A549 (cell line): ENCODE results near the gene PLXNB2. TPM values are rescaled to one million over a fixed set of nuclear protein-coding genes. Genes with fewer than 3 reads are reported as not detected.

Source experiments
- ATAC-seq, 2 experiments: fragments of 200-7000 bp in 1 of 2; fragments of >200 bp in 1 of 2; cut with Nextera tagmentation in 1 of 2; cut with Tn5 transposase in 1 of 2; 3 replicates each; pipeline versions ENCODE4 v1.8.0 to v1.9.1; 2018 to 2020; ENCODE audit warnings: mild to moderate bottlenecking in 1 of 2, moderate library complexity in 1 of 2
- CTCF ChIA-PET: fragments of 300-600 bp; sonication (Branson Sonifier 250); formaldehyde crosslinking; extraction: SDS; loops from one replicate; lab custom pipeline; 2021; ENCODE audit warnings: antibody characterized with exemption, inconsistent platforms; lab: Yijun Ruan, JAX
- POLR2A ChIA-PET: fragments of 350-600 bp; formaldehyde crosslinking; extraction: SDS; loops from one replicate; lab custom pipeline; 2021; ENCODE audit warnings: antibody characterized with exemption, inconsistent platforms; lab: Yijun Ruan, JAX
- DNase-seq, 2 experiments: peaks; one replicate each; pipeline versions ENCODE4 v3.0.0 to v3.0.0-alpha.2; 2011 to 2016; ENCODE audit warnings: low read depth in 1 of 2, low spot score in 1 of 2
- FAIRE-seq: peaks from 2 replicates; lab custom pipeline; 2011; peaks lifted over from hg19 to GRCh38; lab: Jason Lieb, UNC
- H3K27ac ChIP-seq, 2 experiments: fragments of >200 bp; sonication (Bioruptor Twin); formaldehyde crosslinking; 3 replicates each; pipeline ENCODE4 v1.5.1; 2016 to 2017
- H3K4me1 ChIP-seq: fragments of >200 bp; sonication (Bioruptor Twin); formaldehyde crosslinking; 3 replicates; pipeline ENCODE4 v1.6.1; 2016
- H3K4me2 ChIP-seq: fragments of >200 bp; sonication (Bioruptor Twin); formaldehyde crosslinking; 3 replicates; pipeline ENCODE4 v1.6.1; 2016
- H3K4me3 ChIP-seq: fragments of >200 bp; sonication (Bioruptor Twin); formaldehyde crosslinking; 3 replicates; pipeline ENCODE4 v1.5.1; 2016
- H3K9me3 ChIP-seq: fragments of >200 bp; sonication (Bioruptor Twin); formaldehyde crosslinking; 3 replicates; pipeline ENCODE4 v1.6.1; 2016
- ATOH8 ChIP-seq: fragments of 250-450 bp; sonication (Bioruptor Pico); IDR thresholded peaks from 2 replicates; pipeline ENCODE4 v1.5.0; 2020; ENCODE audit warnings: low read depth, mild to moderate bottlenecking, moderate library complexity
- BHLHE40 ChIP-seq: IDR thresholded peaks from 2 replicates; pipeline ENCODE4 v1.6.1; 2012; ENCODE audit warnings: low read depth, low read length, inconsistent platforms
- CBX8 ChIP-seq: fragments of 200-600 bp; sonication (generic); IDR thresholded peaks from 2 replicates; pipeline ENCODE4 v1.6.1; 2016
- ESRRA ChIP-seq: fragments of 150-350 bp; IDR thresholded peaks from 2 replicates; pipeline ENCODE4 v1.6.1; 2014; ENCODE audit warnings: mild to moderate bottlenecking, low read length, borderline replicate concordance
- HDAC2 ChIP-seq: fragments of 200-600 bp; sonication (generic); IDR thresholded peaks from 2 replicates; pipeline ENCODE4 v1.6.1; 2016
- HEYL ChIP-seq: fragments of 250-450 bp; sonication (Bioruptor Pico); IDR thresholded peaks from 2 replicates; pipeline ENCODE4 v1.8.0; 2021; ENCODE audit warnings: mild to moderate bottlenecking, moderate library complexity
- HMGXB4 ChIP-seq: fragments of 250-450 bp; sonication (Bioruptor Pico); IDR thresholded peaks from 2 replicates; pipeline ENCODE4 v1.5.0; 2021; ENCODE audit warnings: mild to moderate bottlenecking, moderate library complexity, borderline replicate concordance
- HOXB5 ChIP-seq: fragments of 250-450 bp; sonication (Bioruptor Pico); IDR thresholded peaks from 2 replicates; pipeline ENCODE4 v1.5.0; 2020; ENCODE audit warnings: mild to moderate bottlenecking, moderate library complexity
- JUNB ChIP-seq: fragments of >200 bp; sonication (Bioruptor Twin); formaldehyde crosslinking; IDR thresholded peaks from 2 replicates; pipeline ENCODE4 v1.6.1; 2016
- KDM1A ChIP-seq: fragments of 200-600 bp; sonication (generic); IDR thresholded peaks from 2 replicates; pipeline ENCODE4 v1.6.1; 2016; ENCODE audit warnings: low read depth, mild to moderate bottlenecking
- MAFK ChIP-seq: fragments of 450-650 bp; IDR thresholded peaks from 2 replicates; pipeline ENCODE4 v1.6.1; 2014; ENCODE audit not compliant: partially characterized antibody
- MYC ChIP-seq: IDR thresholded peaks from 2 replicates; pipeline ENCODE4 v1.6.1; 2012; ENCODE audit warnings: mild to moderate bottlenecking, inconsistent platforms, low read length, improper control_type of control experiment, borderline replicate concordance
- NFE2L2 ChIP-seq: fragments of 150-350 bp; conservative IDR thresholded peaks from 2 replicates; pipeline ENCODE4 v1.6.1; 2014; ENCODE audit warnings: low read length
- NPAS2 ChIP-seq: fragments of 250-450 bp; sonication (Bioruptor Pico); IDR thresholded peaks from 2 replicates; pipeline ENCODE4 v1.8.0; 2022; ENCODE audit warnings: mild to moderate bottlenecking, moderate library complexity, borderline replicate concordance
- PHF8 ChIP-seq: fragments of 200-600 bp; sonication (generic); IDR thresholded peaks from 2 replicates; pipeline ENCODE4 v1.6.1; 2016; ENCODE audit warnings: low read depth, mild to moderate bottlenecking, antibody characterized with exemption, moderate library complexity, borderline replicate concordance
- POLR2A ChIP-seq: IDR thresholded peaks from 2 replicates; pipeline ENCODE4 v1.6.1; 2012; ENCODE audit warnings: mild to moderate bottlenecking, low read length
- REST ChIP-seq: fragments of 200-600 bp; sonication (generic); IDR thresholded peaks from 2 replicates; pipeline ENCODE4 v1.6.1; 2016; ENCODE audit warnings: antibody characterized with exemption, mild to moderate bottlenecking, moderate library complexity
- ZFP36 ChIP-seq: fragments of 450-650 bp; IDR thresholded peaks from 2 replicates; pipeline ENCODE4 v1.6.1; 2014; ENCODE audit warnings: borderline replicate concordance; ENCODE audit not compliant: partially characterized antibody
- WGBS: methylation state at CpG from one replicate; pipeline ENCODE4 v1.1.6; 2017; ENCODE audit errors: missing lambda C conversion rate; 5-methylcytosine and 5-hydroxymethylcytosine counted together
- polyA plus RNA-seq, 4 experiments: library from polyadenylated mRNA; depleted of rRNA in 3 of 4; stranded (reverse); fragments of >200 nt; fragmentation: RNase III in 1 of 4; extraction: RNeasy Plus Mini Kit Qiagen cat#74134 plus additional on column Dnase treatment in 1 of 4; gene quantifications; 2 replicates in 3 of 4; 3 replicates in 1 of 4; pipeline ENCODE4 v1.2.3, GENCODE V29; 2011 to 2017

Gene PLXNB2
- polyA plus RNA-seq, 2 of the 4 experiments (the other 2 are of a cell fraction), result 24.6 to 64.4 TPM

- no CpG with 5 or more reads among the region's 8 CpGs for WGBS
- DNase-seq, result no peak
- CTCF ChIA-PET, result interaction anchor here (1.4 to 5.6 kb wide), 3 partner anchors 71 to 229 kb away, joined by 3 to 74 read pairs (median 50); partner anchors contain the start of gene DENND6B
These were observed 53.5 kb downstream of the PLXNB2 start for GRCh38 chr22:50253941-50254340.

GRCh38 chr22:50253046-50253915, 54.2 kb downstream of the PLXNB2 start:
- POLR2A ChIA-PET, result interaction anchor here (0.6 kb wide), 1 partner anchor 367 kb away, joined by 3 read pairs; no protein-coding TSS in a partner anchor
- ATAC-seq, result no peak
- no peak for FAIRE-seq
- 92% methylated on average over 10 of the region's 22 CpGs for WGBS
- H3K27ac ChIP-seq, result no peak overlapping the region
- CTCF ChIA-PET, result interaction anchor here (0.5 to 5.6 kb wide), 28 partner anchors 8 to 280 kb away, joined by 3 to 74 read pairs (median 4); partner anchors contain the start of genes DENND6B, MAPK12 and PLXNB2
- H3K4me3 ChIP-seq, result no peak overlapping the region
- H3K9me3 ChIP-seq, result no peaks in the 10 kb centered on the region
- DNase-seq, result no peak
- peaks cover 12% of the 10 kb centered on the region; the same call in 2 of the 3 replicates for H3K4me1 ChIP-seq
- H3K4me2 ChIP-seq, result no peak overlapping the region
- no peak for TF ChIP-seq PHF8
- TF ChIP-seq HOXB5 (CRISPR knock-in tag), result no peak
- no peak for TF ChIP-seq MAFK
- no peak for TF ChIP-seq HMGXB4 (CRISPR knock-in tag)
- no peak for TF ChIP-seq ATOH8 (CRISPR knock-in tag)
- no peak for TF ChIP-seq CBX8
- TF ChIP-seq NPAS2 (CRISPR knock-in tag), result no peak
- no peak for TF ChIP-seq JUNB

More at GRCh38 chr22:50253941-50254340, 53.5 kb downstream of the PLXNB2 start:
- Histone ChIP-seq H3K9me3 (no peaks in the 10 kb centered on the region), H3K4me2 (no peak overlapping the region), H3K27ac (no peak overlapping the region), H3K4me3 (no peak overlapping the region), H3K4me1 (peaks cover 12% of the 10 kb centered on the region; the same call in 2 of the 3 replicates)
- POLR2A ChIA-PET, result no interaction called here
- ATAC-seq (no peak), FAIRE-seq (no peak)
- TF ChIP-seq HDAC2 (no peak), KDM1A (no peak), NFE2L2 (no peak), ESRRA (no peak), BHLHE40 (no peak), MYC (no peak), HEYL (CRISPR knock-in tag) (no peak), ZFP36 (no peak), REST (no peak), POLR2A (no peak)
